H1 (cell line): ENCODE data around the gene BPIFB2. TPM values are rescaled to one million over a fixed set of nuclear protein-coding genes. Genes with fewer than 3 reads are reported as not detected.

Experiments used
- CTCF ChIA-PET: fragments of 300-600 bp; sonication (Branson Sonifier 250); formaldehyde crosslinking; loops from one replicate; lab custom pipeline; 2021; ENCODE audit not compliant: partially characterized antibody; lab: Charles Lee
- POLR2A ChIA-PET: fragments of 300-600 bp; sonication (Branson Sonifier 250); formaldehyde crosslinking; loops from one replicate; lab custom pipeline; 2021; ENCODE audit warnings: inconsistent platforms; ENCODE audit not compliant: partially characterized antibody; lab: Charles Lee
- DNase-seq, 2 experiments: peaks; one replicate each; pipeline versions ENCODE4 v3.0.0 to v3.0.0-alpha.2; 2010 to 2022; ENCODE audit warnings: low spot score in 2 of 2, low read depth in 1 of 2, mixed read lengths in 1 of 2
- FAIRE-seq: peaks from 2 replicates; lab custom pipeline; 2011; peaks lifted over from hg19 to GRCh38; lab: Jason Lieb, UNC
- H2AFZ ChIP-seq: 2 replicates; pipeline ENCODE4 v1.8.1; 2012; ENCODE audit warnings: low read length, inconsistent platforms
- H2AK5ac ChIP-seq: 2 replicates; pipeline ENCODE4 v1.6.1; 2013; ENCODE audit warnings: low read depth, low read length
- H2BK120ac ChIP-seq: replicated peaks from 2 replicates; pipeline ENCODE3; 2013; ENCODE audit warnings: low read depth, low read length, inconsistent platforms
- H2BK12ac ChIP-seq: 2 replicates; pipeline ENCODE4 v1.6.1; 2013; ENCODE audit warnings: low read depth, low read length
- H2BK15ac ChIP-seq: 2 replicates; pipeline ENCODE4 v1.6.1; 2013; ENCODE audit warnings: low read length
- H2BK20ac ChIP-seq: 2 replicates; pipeline ENCODE4 v1.6.1; 2013; ENCODE audit warnings: low read length
- H2BK5ac ChIP-seq: 2 replicates; pipeline ENCODE4 v1.6.1; 2013; ENCODE audit warnings: low read depth, low read length
- H3K14ac ChIP-seq: 2 replicates; pipeline ENCODE4 v1.6.1; 2013; ENCODE audit warnings: inconsistent platforms; ENCODE audit not compliant: insufficient read length
- H3K18ac ChIP-seq: 2 replicates; pipeline ENCODE4 v1.6.1; 2013; ENCODE audit warnings: low read length; ENCODE audit errors: extremely low read depth
- H3K23ac ChIP-seq: 2 replicates; pipeline ENCODE4 v1.6.1; 2013; ENCODE audit warnings: inconsistent platforms; ENCODE audit not compliant: insufficient read length
- H3K23me2 ChIP-seq: 2 replicates; pipeline ENCODE4 v1.6.1; 2013; ENCODE audit warnings: low read depth, low read length
- H3K27ac ChIP-seq: 2 replicates; pipeline ENCODE4 v1.6.1; 2011; ENCODE audit warnings: low read depth, low read length, inconsistent platforms
- H3K27me3 ChIP-seq, 4 experiments: replicated peaks in 1 of 4; 1 replicate in 1 of 4; 2 replicates in 3 of 4; pipeline versions ENCODE4 v1.6.1 to v1.8.1; 2011 to 2013; ENCODE audit warnings: low read length in 3 of 4, mild to moderate bottlenecking in 3 of 4, inconsistent platforms in 2 of 4, mixed read lengths in 2 of 4, moderate library complexity in 1 of 4; ENCODE audit not compliant: control insufficient read depth in 3 of 4, insufficient read depth in 3 of 4; ENCODE audit errors: extremely low read depth in 1 of 4
- H3K36me3 ChIP-seq, 4 experiments: 2 replicates each; pipeline versions ENCODE4 v1.6.1 to v1.8.1; 2011 to 2013; ENCODE audit warnings: mild to moderate bottlenecking in 4 of 4, low read length in 3 of 4, moderate library complexity in 2 of 4, control low read depth in 1 of 4, inconsistent platforms in 1 of 4; ENCODE audit not compliant: insufficient read depth in 4 of 4, control insufficient read depth in 2 of 4
- H3K4ac ChIP-seq: replicated peaks from 2 replicates; pipeline ENCODE3; 2013; ENCODE audit warnings: low read length, low read depth, mixed read lengths, inconsistent platforms; ENCODE audit not compliant: insufficient read length
- H3K4me1 ChIP-seq, 4 experiments: replicated peaks in 1 of 4; 1 replicate in 1 of 4; 2 replicates in 3 of 4; pipeline versions ENCODE4 v1.6.1 to v1.8.1; 2011 to 2013; ENCODE audit warnings: low read length in 3 of 4, inconsistent platforms in 2 of 4, mixed read lengths in 1 of 4; ENCODE audit not compliant: insufficient read depth in 4 of 4, control insufficient read depth in 3 of 4
- H3K4me2 ChIP-seq, 2 experiments: 2 replicates each; pipeline versions ENCODE4 v1.6.1 to v1.8.1; 2011 to 2013; ENCODE audit warnings: low read depth in 2 of 2, low read length in 2 of 2, control low read depth in 1 of 2, inconsistent platforms in 1 of 2, mild to moderate bottlenecking in 1 of 2; ENCODE audit not compliant: insufficient read depth in 1 of 2
- H3K4me3 ChIP-seq, 4 experiments: fragments of 200-600, 300-600 bp in 1 of 4; sonication (generic), shearing (Covaris generic), sonication (Bioruptor Twin) in 1 of 4; 2 replicates each; pipeline versions ENCODE4 v1.5.1 to v1.8.1; 2011 to 2016; ENCODE audit warnings: low read length in 4 of 4, low read depth in 3 of 4, control low read depth in 2 of 4, inconsistent platforms in 2 of 4, mild to moderate bottlenecking in 2 of 4, mixed read lengths in 1 of 4, moderate library complexity in 1 of 4; ENCODE audit not compliant: insufficient read depth in 2 of 4; ENCODE audit errors: extremely low read depth in 1 of 4
- H3K56ac ChIP-seq: replicated peaks from 2 replicates; pipeline ENCODE3; 2013; ENCODE audit warnings: low read depth, mild to moderate bottlenecking, mixed read lengths, low read length, inconsistent platforms; ENCODE audit not compliant: insufficient read length
- H3K79me1 ChIP-seq: 2 replicates; pipeline ENCODE4 v1.6.1; 2013; ENCODE audit warnings: low read depth, low read length, control low read depth
- H3K79me2 ChIP-seq, 2 experiments: 2 replicates each; pipeline versions ENCODE4 v1.6.1 to v1.8.1; 2012 to 2013; ENCODE audit warnings: low read length in 2 of 2, mild to moderate bottlenecking in 2 of 2, inconsistent platforms in 1 of 2; ENCODE audit not compliant: insufficient read depth in 2 of 2, control insufficient read depth in 1 of 2
- H3K9ac ChIP-seq, 4 experiments: replicated peaks in 1 of 4; 1 replicate in 1 of 4; 2 replicates in 3 of 4; pipeline versions ENCODE4 v1.6.1 to v1.8.1; 2011 to 2013; ENCODE audit warnings: low read depth in 3 of 4, low read length in 3 of 4, control low read depth in 2 of 4, mild to moderate bottlenecking in 2 of 4, moderate library complexity in 2 of 4, inconsistent platforms in 1 of 4; ENCODE audit errors: extremely low read depth in 1 of 4
- H3K9me3 ChIP-seq, 2 experiments: 2 replicates each; pipeline versions ENCODE4 v1.6.1 to v1.8.1; 2012 to 2013; ENCODE audit warnings: mild to moderate bottlenecking in 2 of 2, moderate library complexity in 2 of 2, control low read depth in 1 of 2, inconsistent platforms in 1 of 2, low read depth in 1 of 2, low read length in 1 of 2, mixed read lengths in 1 of 2; ENCODE audit not compliant: insufficient read depth in 2 of 2
- H4K20me1 ChIP-seq, 2 experiments: replicated peaks in 1 of 2; 2 replicates each; pipeline versions ENCODE3 to v1.8.1; 2011 to 2013; ENCODE audit warnings: inconsistent platforms in 2 of 2, low read length in 2 of 2, mild to moderate bottlenecking in 1 of 2; ENCODE audit not compliant: insufficient read depth in 2 of 2, control insufficient read depth in 1 of 2
- H4K5ac ChIP-seq: 2 replicates; pipeline ENCODE4 v1.6.1; 2013; ENCODE audit warnings: low read length, low read depth, mixed read lengths, inconsistent platforms; ENCODE audit not compliant: insufficient read length
- H4K8ac ChIP-seq: 2 replicates; pipeline ENCODE4 v1.8.0; 2013; ENCODE audit warnings: mild to moderate bottlenecking, moderate library complexity, low read length, inconsistent platforms; ENCODE audit not compliant: insufficient read depth; ENCODE audit errors: extremely low read depth
- H4K91ac ChIP-seq: replicated peaks from 2 replicates; pipeline ENCODE3; 2013; ENCODE audit warnings: low read length, mixed read lengths, inconsistent platforms; ENCODE audit not compliant: insufficient read length
- ATF3 ChIP-seq: IDR thresholded peaks from 2 replicates; pipeline ENCODE4 v1.6.1; 2011; ENCODE audit warnings: low read depth, mild to moderate bottlenecking, low read length; ENCODE audit not compliant: insufficient read depth
- CEBPB ChIP-seq: IDR thresholded peaks from 2 replicates; pipeline ENCODE4 v1.6.1; 2012; ENCODE audit warnings: low read depth, low read length
- CHD1 ChIP-seq: IDR thresholded peaks from 2 replicates; pipeline ENCODE4 v1.6.1; 2012; ENCODE audit warnings: low read depth, low read length, improper control_type of control experiment
- JUND ChIP-seq: IDR thresholded peaks from 2 replicates; pipeline ENCODE4 v1.6.1; 2011; ENCODE audit warnings: mild to moderate bottlenecking, improper control_type of control experiment, low read length
- KDM1A ChIP-seq: fragments of 200-600, 300-600 bp; sonication (generic); IDR thresholded peaks from 2 replicates; pipeline ENCODE4 v1.7.1; 2016; ENCODE audit warnings: mild to moderate bottlenecking, low read length, borderline replicate concordance
- TAF7 ChIP-seq: optimal IDR thresholded peaks from 2 replicates; pipeline ENCODE3; 2011; ENCODE audit warnings: low read depth, mild to moderate bottlenecking, inconsistent platforms, low read length, moderate library complexity, borderline replicate concordance
- whole genome bisulfite sequencing, 2 experiments: shearing (Covaris generic) in 1 of 2; methylation state at CpG; one replicate each; pipeline versions ENCODE4 v1.1.6 to v1.1.7; 2013 to 2015; ENCODE audit warnings: low lambda C conversion rate in 2 of 2, mixed read lengths in 2 of 2, inconsistent platforms in 1 of 2, low coverage in 1 of 2, missing lambda C conversion rate in 1 of 2; ENCODE audit not compliant: insufficient replicate concordance in 2 of 2, insufficient coverage in 1 of 2, insufficient read length in 1 of 2; ENCODE audit errors: extremely low coverage in 1 of 2, missing lambda C conversion rate in 1 of 2; 5-methylcytosine and 5-hydroxymethylcytosine counted together
- polyA plus RNA-seq, 7 experiments: library from polyadenylated mRNA; depleted of rRNA in 3 of 7; stranded (reverse) in 5 of 7; unstranded in 2 of 7; fragments of >200 nt in 5 of 7; fragments of 200-250 nt in 2 of 7; gene quantifications; 1 replicate in 5 of 7; 2 replicates in 1 of 7; 4 replicates in 1 of 7; pipeline versions ENCODE4 v1.2.1 to v1.2.3, GENCODE V29; 2011 to 2013; ENCODE audit warnings: missing spikeins in 2 of 7, mixed read lengths in 2 of 7
- total RNA-seq: library from RNA; stranded (reverse); fragmentation: NEBNext Ultra II Directional; extraction: Animal tissue kit (Norgen Biotek cat#: 25700); gene quantifications from 2 replicates; pipeline ENCODE4 v1.2.1, GENCODE V29; 2021

The BPIFB2 gene
- total and polyA plus RNA-seq, 2 of the 8 experiments (the other 6 are each of a cell fraction or from before 2014, with no cell fraction given) = not detected

- H3K56ac ChIP-seq = no peak overlapping the region
- CTCF ChIA-PET = interaction anchor here (0.6 to 1.8 kb wide), 4 partner anchors 23 to 1217 kb away, joined by 3 to 7 read pairs (median 4); partner anchors contain the start of gene SUN5
- H3K23ac ChIP-seq = no peak overlapping the region
- no peak overlapping the region for H3K27ac ChIP-seq
- 82% methylated on average over 10 of the region's 10 CpGs; no CpG with 5 or more reads in 1 of the 2 experiments for WGBS, 2 experiments
- TF ChIP-seq CEBPB (no peak), ATF3 (no peak), TAF7 (no peak), JUND (no peak), KDM1A (no peak), CHD1 (no peak)
- TF ChIP-seq, all 59 proteins: peak for 0
- no peak overlapping the region for H3K4me3 ChIP-seq
- no peak overlapping the region for H3K4ac ChIP-seq
- no peak overlapping the region; the same call in 1 of the 2 replicates for H2BK5ac ChIP-seq
- FAIRE-seq (no peak), DNase-seq (no peak)
- no peaks in the 10 kb centered on the region for H3K79me1 ChIP-seq
- no peak overlapping the region for H2BK20ac ChIP-seq
- peaks cover 8% of the 10 kb centered on the region; the same call in 1 of the 2 replicates for H3K23me2 ChIP-seq
- no peak overlapping the region for H2AFZ ChIP-seq
- no peak overlapping the region for H4K91ac ChIP-seq
- H3K9me3 ChIP-seq = no peaks in the 10 kb centered on the region
- H4K5ac ChIP-seq = no peak overlapping the region
- no peaks in the 10 kb centered on the region for H3K36me3 ChIP-seq
- no peaks in the 10 kb centered on the region for H3K4me1 ChIP-seq
- no peaks in the 10 kb centered on the region for H3K27me3 ChIP-seq
- no peak overlapping the region for H2BK15ac ChIP-seq
- no peak overlapping the region for H4K8ac ChIP-seq
- no peak overlapping the region for H3K9ac ChIP-seq
- H3K4me2 ChIP-seq = no peak overlapping the region
- no peak overlapping the region for H3K18ac ChIP-seq
- H3K79me2 ChIP-seq = no peaks in the 10 kb centered on the region
- no peak overlapping the region for H3K14ac ChIP-seq
- H4K20me1 ChIP-seq = peaks cover 0 to 5% of the 10 kb centered on the region in 2 experiments
- no peak overlapping the region for H2BK12ac ChIP-seq
- POLR2A ChIA-PET = no interaction called here
- no peak overlapping the region for H2AK5ac ChIP-seq
- H2BK120ac ChIP-seq = no peak overlapping the region
Measured at GRCh38 chr20:33026779-33027759, 19.6 kb downstream of the BPIFB2 start.
